Stimulated activated CD4-positive, alpha-beta T cell treated with anti-CD3 and anti-CD28 coated beads, Interleukin-4, amount 100 ng/mL, for 24 hours (primary cell): ENCODE data around the gene TTLL11.
"Not testable (repeated sequence)": the region's sequence is repeated elsewhere in the genome, so short reads cannot be mapped to it uniquely, and the experiment has no call there.

Experiments
- DNase-seq: peaks from one replicate; pipeline ENCODE4 v3.0.0-alpha.2; 2020

Gene TTLL11

GRCh38 chr9:122040561-122041242 is 52.4 kb downstream of the TTLL11 start:
- no peak for DNase-seq

GRCh38 chr9:122039234-122039633 is 53.9 kb downstream of the TTLL11 start:
- DNase-seq, result no peak

- DNase-seq, result no peak
Measured at GRCh38 chr9:122036988-122037387, 56.1 kb downstream of the TTLL11 start.

- DNase-seq, result no peak
Measured at GRCh38 chr9:122036408-122036807, 56.7 kb downstream of the TTLL11 start.

- no peak for DNase-seq
Measured at GRCh38 chr9:122033775-122034373, 59.2 kb downstream of the TTLL11 start.

GRCh38 chr9:122032346-122032745 is 60.8 kb downstream of the TTLL11 start:
- no peak for DNase-seq

- DNase-seq, result no peak
Measured at GRCh38 chr9:122031776-122032175, 61.3 kb downstream of the TTLL11 start.

- no peak for DNase-seq
Measured at GRCh38 chr9:122031157-122031556, 62.0 kb downstream of the TTLL11 start.

GRCh38 chr9:122030357-122030756 is 62.8 kb downstream of the TTLL11 start:
- DNase-seq, result no peak

- DNase-seq, result no peak
Measured at GRCh38 chr9:122029898-122030297, 63.2 kb downstream of the TTLL11 start.

- no peak for DNase-seq
Measured at GRCh38 chr9:122028089-122028488, 65.0 kb downstream of the TTLL11 start.

- DNase-seq, result no peak
Measured at GRCh38 chr9:122020398-122020797, 72.7 kb downstream of the TTLL11 start.

- DNase-seq, result no peak
Measured at GRCh38 chr9:122016744-122017143, 76.4 kb downstream of the TTLL11 start.

- no peak for DNase-seq
Measured at GRCh38 chr9:122016309-122016708, 76.8 kb downstream of the TTLL11 start.

GRCh38 chr9:122015170-122015821 is 77.8 kb downstream of the TTLL11 start:
- no peak for DNase-seq

- no peak for DNase-seq
Measured at GRCh38 chr9:122011818-122012498, 81.2 kb downstream of the TTLL11 start.

- no peak for DNase-seq
Measured at GRCh38 chr9:122008559-122008958, 84.5 kb downstream of the TTLL11 start.

- no peak for DNase-seq
Measured at GRCh38 chr9:122007837-122008236, 85.3 kb downstream of the TTLL11 start.

GRCh38 chr9:122005597-122005996 is 87.5 kb downstream of the TTLL11 start:
- DNase-seq, result no peak

GRCh38 chr9:122004589-122004988 is 88.5 kb downstream of the TTLL11 start:
- DNase-seq, result no peak

- DNase-seq, result no peak
Measured at GRCh38 chr9:122001491-122002201, 91.5 kb downstream of the TTLL11 start.

- DNase-seq, result not testable (repeated sequence)
Measured at GRCh38 chr9:122000526-122000925, 92.6 kb downstream of the TTLL11 start.

- no peak for DNase-seq
Measured at GRCh38 chr9:121999556-121999955, 93.6 kb downstream of the TTLL11 start.
